GM20431 (cell line): ENCODE measurements around the gene RNF144A.
"Not testable (repeated sequence)": the region's sequence is repeated elsewhere in the genome, so short reads cannot be mapped to it uniquely, and the experiment has no call there.

Source experiments
- in situ Hi-C: fragments of 300-500 bp; cut with MseI, MboI; formaldehyde crosslinking; loops from one replicate; pipeline ENCODE4 v1.15.0; 2020; ENCODE audit warnings: low sequenced_read_pairs; ENCODE audit not compliant: unreplicated experiment

The RNF144A gene

DNA sequence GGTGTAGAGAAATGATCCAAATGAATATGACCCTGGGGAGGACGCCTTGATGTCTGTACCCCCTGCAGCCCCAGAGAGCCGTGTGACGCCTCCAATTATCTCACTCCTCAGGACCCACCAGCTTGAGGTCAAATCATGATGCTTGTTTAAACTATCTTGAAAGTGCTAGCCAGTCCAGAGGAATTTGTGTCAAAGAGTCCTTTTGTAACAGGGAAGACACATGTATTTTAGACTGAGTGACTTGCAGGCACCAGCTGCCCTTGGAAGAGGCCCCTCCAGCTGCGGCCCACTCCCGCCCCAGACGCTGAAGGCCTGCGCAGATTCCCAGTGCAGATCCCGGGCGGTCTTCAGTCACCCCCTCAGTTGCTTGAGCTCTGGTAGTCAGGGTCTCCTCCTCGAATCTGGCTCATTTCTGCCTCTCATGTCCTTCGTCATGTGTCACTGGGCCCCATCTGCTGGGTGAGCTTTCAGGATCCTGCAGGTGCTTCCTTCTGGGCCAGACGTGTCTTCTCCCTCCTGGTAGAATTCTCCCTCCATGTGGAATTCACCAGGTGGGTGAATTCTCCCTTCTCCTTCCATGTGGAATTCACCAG is 77.4 kb downstream of the RNF144A start:
- in situ Hi-C loops: no loop called here

DNA sequence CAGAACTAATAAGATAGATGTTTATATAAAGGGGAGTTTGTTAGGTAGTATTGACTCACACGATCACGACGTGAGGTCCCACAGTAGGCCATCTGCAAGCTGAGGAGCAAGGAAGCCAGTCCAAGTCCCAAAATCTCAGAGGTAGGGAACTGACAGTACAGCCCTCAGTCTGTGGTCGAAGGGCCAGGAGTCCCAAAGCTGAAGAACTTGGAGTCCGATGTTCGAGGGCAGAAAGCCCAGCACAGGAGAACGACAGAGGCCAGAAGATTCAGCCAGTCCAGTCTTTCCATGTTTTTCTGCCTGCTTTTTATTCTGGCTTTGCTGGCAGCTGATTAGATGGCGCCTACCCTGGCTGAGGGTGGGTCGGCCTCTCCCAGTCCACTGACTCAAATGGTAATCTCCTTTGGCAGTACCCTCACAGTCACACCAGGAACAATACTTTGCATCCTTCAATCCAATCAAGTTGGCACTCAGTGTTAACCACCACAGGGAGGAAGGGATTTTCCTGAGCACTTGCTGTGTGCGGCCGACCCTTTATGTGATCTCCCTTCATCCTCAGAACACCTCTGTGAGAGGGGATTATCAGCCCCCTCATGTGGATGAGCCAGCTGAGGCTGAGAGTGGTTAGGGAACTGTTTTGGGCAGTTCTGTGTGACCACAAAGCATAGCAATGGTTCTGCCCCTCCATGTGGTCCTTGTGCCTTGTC is 78.3 kb downstream of the RNF144A start:
- in situ Hi-C loops: no loop called here

DNA sequence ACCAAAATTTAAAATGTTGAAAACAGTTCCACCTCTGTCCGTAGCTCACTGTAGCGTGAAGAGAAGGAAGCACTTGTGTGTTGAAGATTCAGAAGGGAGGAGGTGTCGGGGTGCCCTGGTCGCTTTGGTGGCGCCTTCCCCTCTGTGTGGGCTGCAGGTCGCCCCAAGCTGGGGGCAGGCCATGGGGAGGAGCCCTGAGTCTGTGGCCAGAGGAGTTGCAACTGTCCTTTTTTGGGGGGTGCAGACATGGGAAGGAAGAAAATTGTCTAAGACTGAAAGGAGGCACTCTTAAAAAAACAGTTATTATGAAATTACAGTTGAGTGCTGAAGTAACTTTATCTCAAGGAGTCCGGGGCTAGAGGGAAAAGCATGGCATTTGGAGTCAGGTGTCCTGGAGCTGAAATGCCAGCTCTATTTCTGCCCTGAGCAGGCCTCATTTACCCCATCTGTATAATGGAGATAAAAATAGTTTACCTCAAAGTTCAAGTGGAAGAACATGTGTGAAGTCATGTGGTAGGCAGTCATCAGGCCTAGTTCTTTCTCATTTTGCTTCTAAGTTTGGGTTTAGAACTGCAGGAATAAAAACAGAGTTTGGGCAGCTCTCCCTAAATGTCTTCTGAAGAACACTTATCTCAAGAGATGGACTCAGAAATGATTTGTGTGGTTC is 82.1 kb downstream of the RNF144A start:
- in situ Hi-C loops: no loop called here

DNA sequence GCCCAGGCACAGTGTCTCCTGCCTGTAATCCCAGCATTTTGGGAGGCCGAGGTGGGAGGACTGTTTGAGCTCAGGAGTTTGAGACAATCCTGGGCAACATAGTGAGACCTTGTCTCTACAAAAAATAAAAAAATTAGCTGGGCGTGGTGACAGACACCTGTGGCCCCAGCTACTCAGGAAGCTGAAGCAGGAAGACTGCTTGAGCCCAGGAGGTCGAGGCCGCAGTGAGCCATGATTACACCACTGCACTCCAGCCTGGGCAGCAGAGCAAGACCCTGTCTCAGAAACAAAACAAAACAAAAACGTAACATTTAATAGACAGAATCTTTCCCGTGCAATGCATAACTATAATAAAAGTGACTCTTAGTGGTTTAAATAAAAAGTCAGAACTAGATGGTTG is 84.2 kb downstream of the RNF144A start:
- in situ Hi-C loops: not testable (repeated sequence)

DNA sequence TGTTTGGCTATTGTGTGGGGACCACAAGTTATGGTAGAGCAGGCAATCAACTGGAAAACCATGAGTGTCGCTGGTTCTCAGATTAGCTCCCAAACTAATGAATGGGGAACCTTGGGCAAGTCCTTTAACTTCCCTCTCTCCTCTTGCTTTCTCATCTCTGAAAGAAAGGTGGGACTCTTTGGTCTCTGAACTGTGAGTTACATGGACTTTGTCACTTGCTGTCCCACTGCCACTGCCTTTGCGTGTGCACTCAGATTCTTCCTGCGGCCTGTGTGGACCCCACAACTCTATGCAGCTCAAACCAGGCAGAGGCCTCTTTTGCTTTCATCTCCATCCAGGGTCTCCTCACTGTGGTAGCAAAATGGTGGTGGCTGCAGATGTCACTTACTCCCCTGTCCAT is 86.7 kb downstream of the RNF144A start:
- in situ Hi-C loops: no loop called here

DNA sequence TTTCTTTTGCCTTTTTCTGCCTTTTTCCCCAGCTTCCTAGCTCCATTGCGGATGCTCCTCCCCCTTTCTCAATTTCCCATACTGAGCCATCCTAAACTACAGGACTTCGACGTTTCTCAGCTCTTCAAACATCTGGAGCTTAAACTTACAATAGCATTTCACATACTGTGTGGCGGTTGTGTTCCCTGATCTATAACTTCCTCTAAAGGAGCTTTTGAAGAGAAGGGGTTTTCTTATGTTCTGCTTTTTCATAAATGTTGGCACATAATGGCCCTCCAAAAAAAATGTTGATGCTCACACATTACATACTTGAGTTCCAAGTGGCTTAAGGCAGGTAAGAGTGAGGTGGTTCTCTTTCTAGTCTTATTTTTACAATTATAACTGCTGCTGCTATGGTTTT is 87.4 kb downstream of the RNF144A start:
- in situ Hi-C loops: no loop called here

DNA sequence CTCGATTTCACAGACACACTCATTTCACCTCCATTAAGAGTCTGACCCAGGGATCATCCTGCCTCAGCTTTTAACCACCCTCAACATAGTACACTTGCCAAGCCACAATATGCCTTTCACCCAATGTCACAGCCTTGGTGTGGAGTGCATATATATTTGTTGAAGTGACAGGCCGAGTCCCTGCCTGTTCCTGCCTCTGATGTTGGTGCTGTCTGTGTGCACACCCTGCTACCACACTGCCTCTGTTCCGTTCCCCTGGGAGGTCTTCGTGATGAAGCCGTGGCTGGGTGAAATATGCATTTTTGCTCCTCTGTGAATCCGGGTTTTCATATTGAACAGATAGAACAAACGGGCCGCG is 90.3 kb downstream of the RNF144A start:
- in situ Hi-C loops: no loop called here

DNA sequence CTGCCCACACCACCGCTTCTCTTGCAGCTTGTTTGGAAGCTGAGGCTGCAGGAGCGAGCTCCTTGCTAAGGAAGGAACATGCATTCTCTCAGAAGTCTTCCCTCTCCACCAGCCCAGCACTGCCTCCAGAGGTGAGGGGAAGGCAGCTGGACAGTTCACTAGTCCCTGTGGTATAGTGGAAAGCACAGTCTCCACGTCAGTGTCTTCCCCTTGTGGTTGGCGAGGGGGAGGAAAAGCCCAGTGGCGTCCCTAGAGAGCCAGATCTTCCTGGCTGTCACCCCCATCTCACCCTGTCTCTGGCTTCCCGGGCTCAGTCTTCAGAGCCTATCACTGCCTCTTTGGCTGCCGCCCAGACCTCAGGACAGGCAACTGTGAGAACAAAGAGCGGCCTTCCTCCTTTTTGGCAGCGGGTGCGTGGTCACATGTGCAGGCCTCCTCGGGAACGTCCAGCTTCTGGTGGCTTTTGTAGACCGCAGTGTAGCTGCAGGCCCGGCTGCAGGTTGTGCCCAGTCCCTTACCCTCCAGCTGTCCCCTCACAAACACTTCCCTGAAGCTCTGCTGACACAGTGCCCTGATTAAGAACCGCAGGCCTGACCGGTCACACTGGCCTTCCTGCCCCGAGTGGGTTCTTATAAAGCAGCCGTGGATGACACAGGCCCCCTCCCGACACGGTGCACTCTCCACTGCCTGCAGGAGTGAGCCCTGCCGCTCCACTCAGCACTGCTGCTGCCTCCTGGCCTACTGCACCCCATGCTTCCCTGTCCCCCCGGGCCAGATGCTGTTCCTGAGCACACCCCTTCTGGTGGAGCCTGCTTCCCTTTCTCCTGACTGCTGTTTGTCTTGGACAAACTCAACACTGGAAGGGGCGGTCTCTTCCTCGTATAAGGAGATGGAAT is 90.9 kb downstream of the RNF144A start:
- in situ Hi-C loops: no loop called here

DNA sequence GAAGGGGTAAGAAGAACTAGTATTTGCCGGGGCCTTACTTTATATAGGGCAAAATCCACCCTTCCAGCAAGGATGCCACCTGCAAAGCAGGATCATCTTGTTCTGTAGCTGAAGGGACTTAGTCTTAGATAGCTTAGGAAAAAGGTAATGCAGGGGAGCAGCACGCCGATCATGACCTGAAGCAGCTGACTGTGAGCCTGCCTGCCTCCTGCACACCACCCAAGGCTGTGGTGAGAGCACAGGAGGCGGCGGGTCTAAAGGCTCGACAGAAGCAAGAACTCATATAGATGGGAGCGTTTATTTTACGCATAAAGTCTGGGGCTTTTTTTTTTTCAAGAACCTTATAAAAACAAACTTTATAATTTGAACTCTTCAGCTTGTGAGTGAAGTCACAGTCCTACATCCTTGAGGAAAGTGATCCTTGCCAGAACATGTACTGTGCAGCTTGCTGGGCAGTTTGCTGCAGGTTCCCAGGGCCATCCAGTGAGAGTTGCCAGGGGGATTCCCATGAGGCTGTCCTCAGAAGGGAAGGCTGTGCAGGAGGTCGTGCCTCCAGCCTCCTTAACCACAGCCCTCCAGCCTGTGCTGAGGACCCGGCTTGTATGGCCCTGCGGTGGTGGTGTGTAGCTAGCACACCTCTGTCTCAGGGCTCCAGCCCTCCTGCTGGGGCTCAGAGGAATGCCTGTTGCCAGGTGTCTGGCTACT is 92.1 kb downstream of the RNF144A start:
- in situ Hi-C loops: no loop called here

DNA sequence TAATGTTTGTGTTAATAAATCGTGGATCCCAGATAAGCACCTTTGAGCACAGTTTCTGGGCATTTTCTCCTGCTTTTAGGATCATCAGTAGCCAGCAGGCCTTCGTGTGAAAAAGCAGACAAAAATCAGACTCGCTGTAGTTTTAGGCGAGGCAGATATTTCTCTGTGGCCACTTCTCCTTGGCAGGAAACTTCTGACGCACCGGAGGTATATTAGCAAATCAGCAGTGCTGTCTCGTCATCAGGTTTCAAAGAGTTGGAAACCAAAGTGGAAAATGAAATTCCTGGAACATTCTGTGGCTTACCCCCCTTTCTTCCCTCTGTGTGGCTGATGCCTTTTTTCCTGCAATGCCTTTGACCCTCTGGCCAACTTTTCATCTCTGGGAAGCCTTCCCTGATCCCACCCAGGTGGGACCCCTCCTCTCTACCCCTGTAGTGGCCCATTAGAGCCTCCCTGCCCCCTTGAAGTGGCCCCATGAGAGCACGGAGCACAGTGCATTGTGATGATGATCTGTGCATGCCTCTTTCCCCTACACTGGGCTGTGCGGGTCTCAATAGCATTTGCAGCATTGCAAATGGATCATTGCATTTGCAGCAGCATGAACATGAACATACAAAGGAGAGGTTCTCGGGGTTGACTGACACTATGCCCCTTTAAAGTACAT is 93.3 kb downstream of the RNF144A start:
- in situ Hi-C loops: no loop called here

DNA sequence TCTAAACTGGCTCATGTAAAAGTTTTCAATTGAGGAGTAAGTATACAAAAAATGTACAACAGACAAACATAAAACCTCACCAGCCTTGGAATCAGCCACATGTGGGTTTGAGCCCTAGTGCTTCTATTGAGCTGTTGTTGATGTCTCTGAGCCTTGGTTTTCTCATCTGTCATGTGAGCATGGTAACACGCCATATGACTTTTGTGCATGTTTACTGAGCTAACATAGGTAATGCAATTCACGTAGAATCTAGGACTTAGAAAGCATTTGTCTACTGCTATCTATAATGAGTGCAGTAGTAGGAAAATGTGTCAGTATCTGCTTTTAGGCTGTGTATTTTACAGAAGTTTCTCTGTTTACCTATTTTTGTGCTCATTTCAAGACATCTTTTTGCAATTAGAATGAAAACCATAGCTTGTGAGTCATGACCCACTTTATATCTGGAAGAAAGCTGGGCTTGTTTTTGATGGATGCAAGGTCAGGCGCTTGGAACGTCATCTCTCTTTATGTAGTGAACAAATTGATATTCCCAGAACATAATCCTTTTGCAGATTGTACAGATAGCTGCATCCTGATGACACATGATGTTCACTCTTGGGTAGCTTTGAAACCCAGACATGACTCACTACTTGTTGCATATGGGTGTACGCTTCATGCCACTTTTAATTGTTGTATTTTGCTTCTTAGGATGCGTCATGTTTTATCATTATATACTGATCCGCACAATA is 94.3 kb downstream of the RNF144A start:
- in situ Hi-C loops: no loop called here

DNA sequence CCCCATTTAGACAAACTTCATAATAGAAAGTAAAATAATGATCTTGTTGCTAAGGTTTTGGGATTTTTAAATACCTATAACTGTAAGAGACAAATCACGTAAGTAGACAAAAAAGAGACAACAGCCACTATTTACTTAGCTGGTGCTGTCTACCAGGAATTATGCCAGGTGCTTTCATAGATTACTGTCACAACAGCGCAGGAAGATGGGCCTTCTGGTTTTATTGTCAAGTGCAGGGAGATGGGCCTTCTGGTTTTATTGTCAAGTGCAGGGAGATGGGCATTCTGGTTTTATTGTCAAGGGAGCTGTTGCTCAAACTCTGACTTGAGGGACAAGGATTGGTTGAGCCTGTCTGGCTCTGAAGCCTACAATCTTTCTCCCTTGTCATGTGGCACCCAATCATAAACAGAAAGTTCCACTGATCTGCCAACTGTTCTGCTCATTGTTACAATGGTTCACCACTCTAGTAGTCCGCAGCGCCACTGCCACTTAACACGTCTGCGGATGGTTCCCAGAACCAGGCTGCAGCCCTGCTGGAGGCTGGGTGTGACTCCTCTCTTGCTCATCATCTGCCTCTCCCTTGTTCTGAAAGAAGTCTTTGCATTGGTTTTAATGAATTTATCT is 95.0 kb downstream of the RNF144A start:
- in situ Hi-C loops: no loop called here

DNA sequence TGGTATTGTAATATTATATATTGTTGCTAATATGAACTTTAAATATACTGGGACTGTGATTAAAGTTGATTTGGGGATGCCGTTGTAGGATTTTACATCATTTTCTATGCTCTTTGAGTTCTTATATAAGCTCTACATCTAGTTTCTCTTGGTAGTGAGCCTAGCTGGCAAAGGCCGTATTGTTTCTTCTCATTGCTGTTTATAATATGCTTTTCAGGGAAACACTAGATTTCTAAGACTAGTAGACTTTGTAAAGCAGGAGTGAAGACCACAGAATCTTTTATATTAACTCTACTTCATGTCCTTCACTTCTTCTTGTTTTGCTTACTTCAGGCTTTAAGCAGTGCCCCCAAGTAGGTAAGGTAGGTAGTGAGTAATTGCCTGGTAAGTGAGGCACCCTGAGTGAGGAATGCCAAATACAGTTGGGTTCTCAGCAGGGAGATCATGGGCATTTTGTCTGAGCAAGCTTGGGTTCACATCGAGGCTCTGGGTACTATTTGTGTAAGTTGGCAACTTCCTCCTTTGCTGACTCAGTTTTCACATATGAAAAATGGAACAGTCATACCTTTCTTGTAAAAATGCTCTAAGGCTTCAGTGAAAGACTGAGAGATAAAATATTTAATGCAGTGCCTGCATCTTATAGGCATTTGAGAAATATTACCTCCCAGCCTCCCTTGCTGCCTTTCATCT is 96.4 kb downstream of the RNF144A start:
- in situ Hi-C loops: no loop called here

DNA sequence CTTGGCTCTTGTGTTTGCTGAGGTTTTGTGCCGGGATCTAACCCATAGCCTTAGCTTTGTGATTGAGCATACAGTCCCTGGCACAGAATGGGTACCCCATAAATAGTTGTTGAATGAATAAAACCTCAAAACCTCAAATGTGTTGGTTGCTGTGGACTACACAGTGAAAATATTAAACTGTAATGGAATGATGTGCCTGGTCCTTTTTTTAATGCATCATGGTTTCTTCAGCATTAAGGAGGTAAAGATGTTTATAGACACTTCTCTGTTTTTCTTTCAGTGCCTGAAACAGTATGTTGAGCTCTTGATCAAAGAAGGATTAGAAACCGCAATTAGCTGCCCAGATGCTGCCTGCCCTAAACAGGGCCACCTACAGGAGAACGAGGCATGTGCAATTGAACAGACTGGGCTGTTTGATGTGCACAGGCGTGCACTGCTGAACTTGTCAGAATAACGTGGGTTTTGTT is 97.0 kb downstream of the RNF144A start:
- in situ Hi-C loops: no loop called here

DNA sequence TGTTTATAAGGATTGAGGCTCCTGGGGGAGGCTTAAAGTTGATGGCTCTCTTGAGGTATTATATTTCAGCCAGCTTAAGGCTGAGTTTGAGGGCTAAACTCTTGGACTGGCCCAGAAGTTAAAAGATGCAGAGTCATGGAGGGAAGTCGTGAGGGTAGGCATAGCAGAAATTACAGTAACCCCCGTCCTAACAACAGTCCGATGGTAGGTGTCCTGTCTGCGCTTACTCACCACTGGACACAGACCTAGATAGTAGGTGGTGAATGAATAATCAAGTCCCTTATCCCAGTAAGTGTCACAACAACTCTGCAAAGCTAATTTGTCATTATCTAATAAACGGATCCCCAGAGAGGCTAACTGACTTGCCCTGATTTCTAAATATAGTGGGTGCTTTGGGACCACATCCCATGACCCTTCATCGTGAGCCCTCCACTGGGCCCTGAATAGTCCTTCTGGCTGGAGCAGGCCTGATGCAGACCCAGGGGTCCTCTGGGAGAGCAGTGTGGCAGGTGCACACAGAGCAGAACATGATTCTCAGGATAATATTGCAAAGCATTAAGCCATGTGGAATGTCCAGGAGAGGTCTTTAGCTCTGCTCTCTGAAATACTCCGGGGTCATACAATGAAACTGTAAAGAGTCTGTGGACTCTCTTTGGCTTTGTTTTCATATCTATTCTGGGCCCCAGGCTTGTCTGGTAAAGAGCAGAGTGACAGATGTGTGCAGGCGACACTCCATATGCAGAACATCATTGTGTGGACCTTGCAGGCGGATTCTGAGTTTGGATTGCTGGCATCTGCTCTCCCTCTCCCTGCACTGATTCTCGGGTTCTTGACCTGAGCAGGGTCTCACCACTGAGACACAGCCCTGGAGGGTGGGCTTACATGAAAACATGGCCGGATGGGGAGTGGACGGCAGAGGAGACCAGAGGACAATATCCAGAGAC is 98.1 kb downstream of the RNF144A start:
- in situ Hi-C loops: no loop called here

DNA sequence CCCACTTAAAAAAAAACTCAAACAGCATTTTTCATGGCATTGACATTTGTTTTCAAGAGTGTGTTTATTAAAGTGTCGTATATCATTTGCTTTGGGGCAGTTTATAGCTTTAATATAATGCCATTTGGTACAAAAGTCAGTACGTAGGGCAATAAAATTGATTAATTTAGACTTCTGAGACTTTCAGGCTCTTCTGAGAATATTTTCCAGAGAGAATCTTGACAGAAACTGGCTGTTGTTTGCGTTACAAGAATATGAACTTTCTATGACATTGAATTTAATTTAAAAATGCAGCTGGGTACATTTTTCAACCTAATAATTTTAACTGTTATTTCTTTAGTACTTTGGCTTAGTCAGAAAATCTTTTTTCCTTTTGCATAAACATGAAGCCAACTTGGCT is 98.9 kb downstream of the RNF144A start:
- in situ Hi-C loops: no loop called here
